GM12878 (cell line): ENCODE results near the gene TP53I11. TPM values are rescaled to one million over a fixed set of nuclear protein-coding genes. Genes with fewer than 3 reads are reported as not detected.

Experiments
- ATAC-seq: fragments of 200-7000 bp; cut with Tn5 transposase; 3 replicates; pipeline ENCODE4 v1.9.1; 2020; ENCODE audit warnings: mild to moderate bottlenecking, moderate library complexity
- BruUV-seq: library from RNA; stranded (reverse); fragments of 400-500 nt; replicated peaks from 2 replicates; lab custom pipeline; 2021; lab: Mats Ljungman, UMichigan
- CTCF ChIA-PET: fragments of 300-600 bp; sonication (Branson Sonifier 250); formaldehyde crosslinking; extraction: SDS; loops from one replicate; lab custom pipeline; 2021; ENCODE audit warnings: inconsistent platforms; lab: Yijun Ruan, JAX
- POLR2A ChIA-PET: fragments of 350-600 bp; formaldehyde crosslinking; extraction: SDS; loops from one replicate; lab custom pipeline; 2021; ENCODE audit warnings: inconsistent platforms; lab: Charles Lee
- RAD21 ChIA-PET: fragments of 300-600 bp; sonication (Branson Sonifier 250); formaldehyde crosslinking; loops from one replicate; lab custom pipeline; 2023; ENCODE audit warnings: antibody characterized with exemption; ENCODE audit not compliant: unreplicated experiment; lab: Charles Lee
- SMC1A ChIA-PET: fragments of 300-600 bp; sonication (Branson Sonifier 250); formaldehyde crosslinking; loops from one replicate; lab custom pipeline; 2023; ENCODE audit not compliant: unreplicated experiment, uncharacterized antibody; lab: Charles Lee
- DNase-seq: peaks from one replicate; pipeline ENCODE4 v3.0.0-alpha.2; 2011; ENCODE audit warnings: low read depth, low spot score
- FAIRE-seq: peaks from 3 replicates; lab custom pipeline; 2011; peaks lifted over from hg19 to GRCh38; lab: Jason Lieb, UNC
- H2AFZ ChIP-seq: 2 replicates; pipeline ENCODE4 v1.6.0; 2011; ENCODE audit warnings: low read depth, low read length, control low read depth; ENCODE audit not compliant: control insufficient read depth
- H3K27ac ChIP-seq: 2 replicates; pipeline ENCODE4 v1.5.1; 2011; ENCODE audit warnings: control low read depth; ENCODE audit not compliant: control insufficient read depth, insufficient read depth
- H3K27me3 ChIP-seq, 2 experiments: replicated peaks in 1 of 2; 2 replicates each; pipeline versions ENCODE4 v1.6.0 to v1.6.1; 2011; ENCODE audit warnings: low read length in 1 of 2; ENCODE audit not compliant: control insufficient read depth in 2 of 2, insufficient read depth in 2 of 2
- H3K36me3 ChIP-seq, 2 experiments: 2 replicates each; pipeline ENCODE4 v1.5.1; 2011; ENCODE audit warnings: low read length in 1 of 2; ENCODE audit not compliant: control insufficient read depth in 2 of 2, insufficient read depth in 2 of 2
- H3K4me1 ChIP-seq: 2 replicates; pipeline ENCODE4 v1.6.1; 2011; ENCODE audit warnings: mild to moderate bottlenecking, low read length, moderate library complexity, mixed read lengths; ENCODE audit not compliant: control insufficient read depth, insufficient read depth
- H3K4me2 ChIP-seq: 2 replicates; pipeline ENCODE4 v1.6.0; 2011; ENCODE audit warnings: control low read depth; ENCODE audit not compliant: control insufficient read depth, insufficient read depth
- H3K4me3 ChIP-seq: fragments of 200-600 bp; sonication (generic); 2 replicates; pipeline ENCODE4 v1.5.1; 2016
- H3K79me2 ChIP-seq: 2 replicates; pipeline ENCODE4 v1.6.0; 2011; ENCODE audit warnings: low read length; ENCODE audit not compliant: control insufficient read depth, insufficient read depth
- H3K9ac ChIP-seq: 2 replicates; pipeline ENCODE4 v1.8.0; 2011; ENCODE audit warnings: low read length, control low read depth, mixed read lengths; ENCODE audit not compliant: control insufficient read depth, insufficient read depth
- H3K9me3 ChIP-seq: replicated peaks from 3 replicates; pipeline ENCODE4 v1.5.1; 2011; ENCODE audit warnings: mild to moderate bottlenecking, low read length; ENCODE audit not compliant: control insufficient read depth, insufficient read depth
- H4K20me1 ChIP-seq: 2 replicates; pipeline ENCODE4 v1.6.0; 2011; ENCODE audit not compliant: control insufficient read depth, insufficient read depth
- CBX3 ChIP-seq: fragments of 200-600 bp; sonication (generic); IDR thresholded peaks from 2 replicates; pipeline ENCODE4 v1.6.1; 2016; ENCODE audit warnings: low read depth, borderline replicate concordance
- GATAD2B ChIP-seq: fragments of 450-650 bp; conservative IDR thresholded peaks from 2 replicates; pipeline ENCODE4 v1.6.1; 2017; ENCODE audit warnings: low read depth, mild to moderate bottlenecking, moderate library complexity
- MAX ChIP-seq: IDR thresholded peaks from 2 replicates; pipeline ENCODE4 v1.6.1; 2012; ENCODE audit warnings: low read depth, low read length, improper control_type of control experiment
- NFYA ChIP-seq: IDR thresholded peaks from 2 replicates; pipeline ENCODE4 v1.6.1; 2011; ENCODE audit warnings: low read depth, mild to moderate bottlenecking, low read length, improper control_type of control experiment, borderline replicate concordance
- PKNOX1 ChIP-seq: fragments of 450-650 bp; IDR thresholded peaks from 2 replicates; pipeline ENCODE4 v1.6.1; 2016; ENCODE audit warnings: mild to moderate bottlenecking
- PML ChIP-seq: IDR thresholded peaks from 2 replicates; pipeline ENCODE4 v1.6.1; 2012; ENCODE audit warnings: low read length, inconsistent platforms
- PRDM15 ChIP-seq: fragments of 450-650 bp; formaldehyde crosslinking; IDR thresholded peaks from 2 replicates; pipeline ENCODE4 v1.4.0; 2020; ENCODE audit warnings: mild to moderate bottlenecking, moderate library complexity
- TCF3 ChIP-seq: IDR thresholded peaks from 2 replicates; pipeline ENCODE4 v1.6.1; 2012; ENCODE audit warnings: low read depth, mild to moderate bottlenecking, low read length, borderline replicate concordance; ENCODE audit not compliant: insufficient read depth
- ZNF207 ChIP-seq: fragments of 450-650 bp; IDR thresholded peaks from 2 replicates; pipeline ENCODE4 v1.6.1; 2014; ENCODE audit warnings: antibody characterized with exemption, mild to moderate bottlenecking, borderline replicate concordance
- WGBS: methylation state at CpG from one replicate; pipeline ENCODE4 v1.1.6; 2016; ENCODE audit warnings: low lambda C conversion rate; ENCODE audit not compliant: insufficient replicate concordance, insufficient coverage; ENCODE audit errors: missing lambda C conversion rate; 5-methylcytosine and 5-hydroxymethylcytosine counted together
- in situ Hi-C: fragments of 300-500 bp; cut with MboI; formaldehyde crosslinking; loops from 9 replicates; pipeline ENCODE4 v1.14.3; 2018; ENCODE audit warnings: mixed read lengths
- intact Hi-C: fragments of 100-400 bp; cut with micrococcal nuclease; formaldehyde crosslinking; loops from one replicate; pipeline ENCODE4 v1.14.2; 2022; ENCODE audit not compliant: unreplicated experiment
- polyA plus RNA-seq, 11 experiments: library from polyadenylated mRNA; depleted of rRNA in 4 of 11; unstranded in 6 of 11; stranded (reverse) in 5 of 11; fragments of >200 nt; fragmentation: Nextera tagmentation in 4 of 11; fragmentation: Illumina TruSeq in 1 of 11; extraction: Ambion mirVana in 4 of 11; extraction: Trizol in 1 of 11; gene quantifications; 1 replicate in 1 of 11; 2 replicates in 10 of 11; pipeline versions ENCODE4 v1.2.1 to v1.2.3, GENCODE V29; 2011 to 2016; ENCODE audit warnings: inconsistent platforms in 2 of 11, missing spikeins in 2 of 11, low read depth in 1 of 11
- total RNA-seq, 4 experiments: library from RNA; depleted of rRNA in 3 of 4; stranded (reverse); fragments of >200 nt in 3 of 4; fragmentation: Illumina TruSeq in 1 of 4; extraction: Trizol in 1 of 4; gene quantifications; 2 replicates each; pipeline versions ENCODE4 v1.2.1 to v1.2.3, GENCODE V29; 2013 to 2021

Gene TP53I11
- total and polyA plus RNA-seq, 10 of the 15 experiments (the other 5 are each of a cell fraction or from before 2014, with no cell fraction given), result 0.03 to 0.28 (median 0.17) TPM; not detected in 3

GRCh38 chr11:44963136-44963535 lies 12.5 kb upstream of the TP53I11 start (continued):
- TF ChIP-seq PRDM15 (CRISPR knock-in tag), result no peak
- TF ChIP-seq PKNOX1, result no peak
- no peak for TF ChIP-seq MAX
- no peak for TF ChIP-seq TCF3
- no peak for TF ChIP-seq CBX3
- TF ChIP-seq, all 136 proteins: peak for 0

GRCh38 chr11:44962464-44962863 lies 11.8 kb upstream of the TP53I11 start:
- H3K27ac ChIP-seq, result no peak overlapping the region
- CTCF ChIA-PET, result no interaction called here
- no peak overlapping the region for H2AFZ ChIP-seq
- intact Hi-C loops, result no loop called here
- H3K9ac ChIP-seq, result no peak overlapping the region
- peaks cover 0 to 5% of the 10 kb centered on the region in 2 experiments; a peak in 3 of 4 replicates for H3K27me3 ChIP-seq
- POLR2A ChIA-PET, result no interaction called here
- SMC1A ChIA-PET, result no interaction called here
- TF ChIP-seq ZNF207, result no peak
- no peak for TF ChIP-seq GATAD2B
- no peak for TF ChIP-seq NFYA
- TF ChIP-seq PML, result no peak
- 6% methylated on average over 3 of the region's 3 CpGs for WGBS
- no peaks in the 10 kb centered on the region for H3K9me3 ChIP-seq
- BruUV-seq, result no TSS peak
- DNase-seq, result no peak
- H3K4me3 ChIP-seq, result no peak overlapping the region
- no peaks in the 10 kb centered on the region for H3K4me1 ChIP-seq
- RAD21 ChIA-PET, result no interaction called here
- H4K20me1 ChIP-seq, result no peaks in the 10 kb centered on the region
- no peak for ATAC-seq
- H3K79me2 ChIP-seq, result no peaks in the 10 kb centered on the region
- H3K36me3 ChIP-seq, result no peaks in the 10 kb centered on the region
- FAIRE-seq, result no peak
- in situ Hi-C loops, result no loop called here
- H3K4me2 ChIP-seq, result no peak overlapping the region
